ENCODE measurements around the gene ACAP3.

The ACAP3 gene, protein sequence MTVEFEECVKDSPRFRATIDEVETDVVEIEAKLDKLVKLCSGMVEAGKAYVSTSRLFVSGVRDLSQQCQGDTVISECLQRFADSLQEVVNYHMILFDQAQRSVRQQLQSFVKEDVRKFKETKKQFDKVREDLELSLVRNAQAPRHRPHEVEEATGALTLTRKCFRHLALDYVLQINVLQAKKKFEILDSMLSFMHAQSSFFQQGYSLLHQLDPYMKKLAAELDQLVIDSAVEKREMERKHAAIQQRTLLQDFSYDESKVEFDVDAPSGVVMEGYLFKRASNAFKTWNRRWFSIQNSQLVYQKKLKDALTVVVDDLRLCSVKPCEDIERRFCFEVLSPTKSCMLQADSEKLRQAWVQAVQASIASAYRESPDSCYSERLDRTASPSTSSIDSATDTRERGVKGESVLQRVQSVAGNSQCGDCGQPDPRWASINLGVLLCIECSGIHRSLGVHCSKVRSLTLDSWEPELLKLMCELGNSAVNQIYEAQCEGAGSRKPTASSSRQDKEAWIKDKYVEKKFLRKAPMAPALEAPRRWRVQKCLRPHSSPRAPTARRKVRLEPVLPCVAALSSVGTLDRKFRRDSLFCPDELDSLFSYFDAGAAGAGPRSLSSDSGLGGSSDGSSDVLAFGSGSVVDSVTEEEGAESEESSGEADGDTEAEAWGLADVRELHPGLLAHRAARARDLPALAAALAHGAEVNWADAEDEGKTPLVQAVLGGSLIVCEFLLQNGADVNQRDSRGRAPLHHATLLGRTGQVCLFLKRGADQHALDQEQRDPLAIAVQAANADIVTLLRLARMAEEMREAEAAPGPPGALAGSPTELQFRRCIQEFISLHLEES

GRCh38 chr1:1307923-1308755, at the start of gene ACAP3, which contains the start of gene PUSL1:
TSS of gene ACAP3 (minus strand) at chr1:1307930. CDS start at chr1:1307815, 115 bp downstream.
TSS of gene PUSL1 (plus strand) at chr1:1308597. CDS start at chr1:1308644, 47 bp downstream.
- no peak for FAIRE-seq

GRCh38 chr1:1356796-1357401, 49.2 kb upstream of the ACAP3 start:
- FAIRE-seq = no peak

GRCh38 chr1:1356166-1356795, 48.6 kb upstream of the ACAP3 start:
- no peak for FAIRE-seq

DNA sequence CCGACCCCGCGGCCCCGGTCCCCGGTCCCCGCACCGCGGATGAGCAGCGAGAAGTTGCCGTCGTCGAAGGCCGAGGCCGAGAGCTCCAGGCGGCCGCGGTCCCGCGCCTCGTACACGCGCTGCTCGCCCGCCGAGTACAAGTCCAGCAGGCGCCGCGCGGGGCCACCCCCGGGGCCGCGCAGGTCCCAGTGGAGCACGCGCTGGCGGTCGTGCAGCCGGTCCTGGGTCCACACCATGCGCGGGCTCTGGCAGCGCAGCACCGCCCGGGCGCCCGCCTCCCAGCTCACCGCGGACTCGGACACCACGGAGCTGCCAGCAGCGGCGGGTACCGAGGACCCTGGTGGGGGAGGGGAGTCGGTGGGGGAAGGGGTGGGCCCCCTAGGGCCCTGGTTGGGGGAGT, 47.7 kb upstream of the ACAP3 start:
- no peak for FAIRE-seq

DNA sequence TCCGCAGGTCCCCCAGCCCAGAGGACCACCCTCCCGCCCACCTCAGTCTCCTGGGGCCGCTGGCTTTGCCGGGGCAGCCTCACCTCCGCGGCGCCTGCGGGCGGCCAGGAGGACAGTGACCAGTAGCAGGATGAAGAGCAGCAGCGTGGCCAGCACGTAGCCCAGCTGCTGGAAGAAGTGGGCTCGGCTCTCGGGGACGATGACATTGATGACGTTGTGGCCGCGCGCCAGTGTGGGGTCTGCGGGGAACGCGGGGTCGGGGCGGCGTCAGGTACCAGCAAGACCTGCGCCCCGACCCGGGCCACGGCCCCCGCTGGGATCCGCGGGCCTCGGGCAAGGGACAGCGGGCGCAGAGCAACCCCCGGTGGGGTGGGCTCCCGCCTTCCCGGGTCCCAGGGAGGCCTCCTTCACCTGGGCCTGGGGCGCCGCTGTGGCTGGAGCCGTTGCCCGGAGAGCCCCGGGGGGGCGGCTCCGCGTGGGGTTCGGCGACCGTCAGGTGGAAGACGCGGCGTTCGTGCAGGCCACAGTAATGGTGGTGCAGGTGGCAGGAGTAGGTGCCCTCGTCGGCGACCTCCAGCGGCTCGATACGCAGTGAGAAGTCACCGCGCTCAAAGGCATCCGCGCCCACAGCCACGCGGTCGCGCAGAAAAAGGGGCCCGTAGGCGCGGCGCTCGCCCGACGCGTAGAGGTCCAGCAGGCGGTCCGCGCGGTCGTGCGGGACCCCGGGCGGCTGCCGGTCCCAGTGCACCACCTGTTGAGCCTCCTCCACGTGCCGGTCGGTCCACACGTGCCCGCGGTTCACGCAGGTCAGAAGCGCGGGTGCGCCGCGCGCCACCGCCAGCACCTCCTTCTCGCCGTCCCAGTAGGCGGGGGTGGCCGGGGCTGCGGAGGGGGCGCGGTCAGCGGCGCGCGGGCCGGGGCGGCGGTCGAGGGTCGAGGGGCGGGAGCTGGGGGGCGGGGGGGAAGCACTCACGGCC, 46.8 kb upstream of the ACAP3 start:
- no peak for FAIRE-seq

DNA sequence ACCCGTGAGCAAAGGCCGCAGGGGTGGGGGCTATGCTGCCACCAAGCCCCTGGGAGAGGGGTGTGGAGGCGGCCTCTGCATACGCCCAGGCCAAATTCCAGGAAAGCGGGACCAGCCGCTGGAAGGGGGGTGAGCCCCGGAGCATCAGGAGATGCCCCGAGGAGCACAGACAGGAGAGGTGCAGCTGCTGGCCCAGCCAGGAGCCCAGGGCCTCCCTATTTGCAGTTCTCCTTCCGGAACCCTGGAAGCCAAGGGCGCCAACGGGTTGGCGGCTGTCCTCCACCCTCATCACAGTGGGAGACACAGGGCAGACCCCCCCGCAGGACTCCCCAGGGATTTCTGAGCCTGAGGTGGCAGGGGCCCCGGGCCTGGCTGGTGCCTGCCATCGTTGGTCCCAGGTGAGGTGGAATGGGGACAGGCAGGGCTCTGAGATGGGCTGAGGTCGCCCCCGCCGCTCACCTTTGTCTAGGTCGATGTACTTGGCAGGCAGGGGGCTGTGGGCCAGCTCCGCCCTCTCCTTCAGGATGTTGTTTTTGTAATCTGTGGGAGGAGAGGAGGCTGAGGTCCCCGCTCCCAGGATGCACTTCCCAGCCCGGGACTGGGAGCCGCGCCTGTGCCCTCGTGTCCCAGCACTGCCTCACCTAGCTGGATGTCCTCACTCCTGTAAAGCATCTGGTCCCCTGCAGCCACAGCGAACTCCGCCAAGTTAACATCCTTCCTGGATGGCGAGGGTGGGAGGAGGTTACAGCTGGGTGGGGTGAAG, 45.8 kb upstream of the ACAP3 start:
- no peak for FAIRE-seq

DNA sequence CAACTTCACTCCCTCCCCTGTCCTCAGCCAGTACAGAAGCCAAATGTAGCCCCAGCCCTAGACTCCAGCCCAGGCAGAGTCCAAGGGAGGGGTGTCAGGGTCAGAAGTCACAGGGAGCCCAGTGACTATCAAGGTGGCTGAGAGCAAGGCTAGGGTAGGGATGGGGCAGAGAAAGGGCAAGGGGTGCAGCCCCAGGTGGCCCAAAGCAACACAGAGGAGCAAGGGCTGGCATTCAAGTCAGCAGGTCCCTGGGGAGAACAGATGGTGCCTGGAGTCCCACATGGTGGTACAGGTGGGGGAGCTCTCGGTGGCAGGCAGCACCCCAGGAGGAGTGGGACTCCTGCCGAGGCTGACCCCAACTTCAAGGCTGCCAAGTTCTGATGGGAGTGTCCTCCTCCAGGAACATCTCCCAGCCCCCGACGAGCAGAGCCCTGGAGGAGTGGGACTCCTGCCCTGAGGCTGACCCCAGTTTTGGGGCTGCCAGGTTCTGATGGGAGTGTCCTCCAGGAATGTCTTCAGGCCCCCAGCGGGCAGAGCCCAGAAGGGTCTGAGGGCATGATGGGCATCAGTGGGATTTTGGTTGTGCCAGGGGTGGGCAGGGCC, 45.2 kb upstream of the ACAP3 start:
- FAIRE-seq = no peak

DNA sequence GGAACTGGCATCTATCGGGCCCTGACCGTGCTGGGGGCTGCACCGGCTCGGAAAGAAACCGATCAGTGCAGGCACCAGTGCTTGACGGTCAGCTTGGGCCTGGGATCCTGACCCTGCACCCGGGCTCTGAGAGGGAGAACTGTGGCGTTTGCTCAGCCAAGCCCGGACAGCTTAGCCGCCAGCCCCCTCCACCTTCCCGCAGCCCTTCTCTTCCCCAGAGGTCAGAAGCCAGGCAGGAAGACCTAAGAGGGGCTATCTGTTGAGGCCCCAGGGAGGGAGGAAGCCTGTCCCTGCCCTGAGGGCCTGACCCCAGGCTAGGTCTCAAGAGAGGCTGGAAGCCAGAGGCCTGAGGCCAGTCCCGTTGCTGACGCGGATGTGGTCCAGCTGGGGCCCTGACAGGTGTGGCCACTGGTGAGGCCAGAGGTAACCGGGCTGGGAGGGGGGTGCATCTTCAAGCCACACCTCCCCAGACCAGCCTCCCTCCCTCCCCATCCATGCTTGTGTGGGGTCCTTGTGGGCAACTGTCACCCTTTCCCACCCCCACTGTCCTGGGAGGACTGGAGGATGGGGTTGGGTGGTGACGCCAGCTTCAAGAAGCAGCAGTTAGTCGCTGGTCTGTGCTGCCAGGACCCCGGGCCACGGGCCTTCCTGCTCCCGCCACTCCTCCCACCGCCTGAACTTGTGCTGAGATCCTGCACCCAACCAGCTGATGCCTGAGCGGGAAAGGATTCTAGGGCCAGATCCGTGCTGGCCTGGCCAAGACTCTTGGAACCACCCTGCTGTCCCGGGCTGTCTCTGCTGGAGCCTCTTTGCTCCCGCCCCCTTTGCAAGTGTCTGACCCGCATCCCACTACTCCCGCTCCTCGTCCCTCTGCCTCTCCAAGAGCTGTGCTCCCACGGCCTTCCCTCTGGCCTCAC, 44.0 kb upstream of the ACAP3 start:
- no peak for FAIRE-seq

- FAIRE-seq = no peak
These were observed 41.7 kb upstream of the ACAP3 start, which contains the start of gene DVL1 for GRCh38 chr1:1349256-1350012. TSS of gene DVL1 (minus strand) at chr1:1349418. CDS start at chr1:1349065, 353 bp downstream.

DNA sequence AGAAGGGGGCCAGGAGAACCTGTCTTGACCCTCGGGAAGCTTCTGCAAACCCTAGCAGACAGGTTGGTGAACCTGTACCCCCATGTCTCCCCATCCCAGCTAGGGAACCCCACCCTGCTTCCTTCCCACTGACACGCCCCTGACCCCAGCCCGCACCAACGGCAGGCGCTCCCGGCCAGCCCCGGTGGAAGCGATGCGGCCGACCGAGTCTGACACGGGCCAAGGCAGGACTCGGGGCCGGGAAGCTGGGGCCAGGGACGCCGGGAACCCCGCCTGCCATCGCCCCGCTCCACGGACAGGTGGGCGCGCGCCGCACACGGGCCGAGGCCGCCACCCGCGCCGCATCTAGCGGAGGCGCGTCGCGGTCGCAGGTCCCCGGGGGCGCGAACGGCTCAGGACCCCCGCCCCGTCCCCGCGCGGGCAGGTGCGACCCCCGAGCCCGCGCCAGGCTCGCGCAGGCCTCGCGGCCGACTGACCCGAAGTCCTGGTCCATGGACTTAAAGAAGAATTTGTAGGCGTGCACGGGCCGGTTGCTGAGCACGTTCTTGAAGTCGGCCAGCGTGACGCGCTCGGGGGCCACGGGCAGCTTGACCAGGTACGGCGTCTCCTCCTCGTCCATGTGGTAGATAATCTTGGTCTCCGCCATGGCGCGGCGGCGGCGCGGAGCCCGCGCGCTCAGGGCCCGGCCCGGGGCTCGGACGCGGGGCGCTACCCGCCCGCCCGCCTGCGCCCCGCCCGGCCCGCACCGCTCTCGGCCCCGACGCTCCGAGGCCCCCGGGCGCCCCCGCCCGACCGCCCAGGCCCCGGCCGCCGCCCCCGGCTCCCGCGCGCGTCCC, 40.9 kb upstream of the ACAP3 start:
- no peak for FAIRE-seq

- no peak for FAIRE-seq
These were observed 40.1 kb upstream of the ACAP3 start for GRCh38 chr1:1347663-1348419.

DNA sequence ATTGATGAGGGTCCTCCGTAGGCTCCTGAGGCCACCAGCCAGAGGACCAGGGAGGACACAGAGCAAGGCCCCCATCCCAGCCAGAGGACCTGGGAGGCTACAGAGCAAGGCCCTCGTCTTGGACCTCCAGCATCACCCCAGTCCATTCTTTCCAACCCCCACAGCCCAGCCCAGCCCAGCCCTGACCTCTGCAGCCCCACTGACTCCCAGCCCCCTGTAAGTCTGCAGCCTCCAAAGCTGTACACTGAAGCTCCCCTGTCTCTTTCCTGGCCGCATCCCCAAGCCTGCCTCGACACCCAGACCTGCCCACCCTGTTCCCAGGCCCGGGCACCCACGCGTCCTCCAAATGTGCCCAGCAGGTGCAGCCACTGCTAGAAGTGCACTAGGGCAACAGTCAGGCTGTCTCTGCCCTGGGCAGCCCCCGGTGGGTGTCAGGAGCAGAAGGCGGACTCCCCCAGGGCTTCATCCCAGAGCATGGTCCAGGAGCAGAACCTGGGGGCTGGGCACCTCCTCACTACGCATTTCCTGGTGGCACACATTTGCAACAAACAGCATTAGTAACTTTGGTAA, 39.4 kb upstream of the ACAP3 start:
- no peak for FAIRE-seq

- FAIRE-seq = no peak
These were observed 38.8 kb upstream of the ACAP3 start for GRCh38 chr1:1346501-1346890.

DNA sequence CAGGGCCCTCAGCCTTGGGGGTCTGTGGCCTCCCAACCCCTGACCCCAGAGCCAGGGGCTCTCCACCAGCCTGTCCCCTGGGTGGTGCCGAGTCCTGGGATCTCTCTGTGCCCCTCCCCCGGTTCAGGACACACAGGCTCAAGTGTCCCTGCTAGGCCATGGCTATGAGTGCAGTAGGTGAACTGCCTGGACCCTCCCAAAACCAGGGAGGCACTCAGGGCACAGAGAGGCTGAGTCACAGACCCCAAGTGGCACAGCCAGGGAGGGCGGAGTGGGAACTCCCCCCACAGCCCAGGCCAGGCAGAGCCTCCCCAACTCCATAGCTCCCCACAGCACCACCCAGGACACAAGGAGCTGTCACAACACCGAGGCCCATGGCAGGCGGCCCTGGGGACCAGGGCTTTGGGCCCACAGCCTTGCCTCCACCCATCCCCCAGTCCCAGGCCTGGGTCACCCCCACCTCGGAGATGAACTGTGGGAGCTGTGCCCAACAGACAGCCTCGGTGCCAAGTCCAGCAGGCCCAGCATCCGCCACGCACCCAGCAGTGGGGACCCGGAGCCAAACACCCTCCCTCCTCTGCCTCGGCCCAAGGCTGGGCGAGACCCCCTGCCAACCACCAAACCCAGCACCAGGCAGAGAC, 38.2 kb upstream of the ACAP3 start:
- no peak for FAIRE-seq

DNA sequence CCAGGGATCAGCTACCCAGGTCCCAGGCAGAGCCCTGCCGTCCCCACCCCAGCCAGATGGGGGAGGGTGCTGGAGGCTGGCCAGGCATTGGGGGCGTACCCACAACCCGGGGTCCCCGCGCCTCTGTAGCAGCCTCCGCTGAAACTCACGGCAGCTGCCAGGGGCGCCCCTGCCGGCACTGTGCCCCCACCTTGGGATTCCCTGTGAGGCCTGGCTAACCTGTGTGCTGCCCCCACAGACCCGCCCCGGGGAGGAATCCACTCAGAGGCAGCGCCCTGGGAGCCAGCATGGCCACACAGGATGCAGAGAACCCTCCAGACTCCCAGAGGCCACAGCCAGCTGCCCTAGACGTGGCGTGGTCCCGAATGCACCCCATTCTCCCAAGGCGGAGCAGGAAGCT, 37.7 kb upstream of the ACAP3 start:
- no peak for FAIRE-seq

Measured in endometrium (tissue), 2 donors.